Endothelial cell (in vitro differentiated cells): Measurements from ENCODE around the gene MRPL53. TPM values are rescaled to one million over a fixed set of nuclear protein-coding genes. Genes with fewer than 3 reads are reported as not detected.

ENCODE experiments used
- DNase-seq: peaks from one replicate; pipeline ENCODE4 v3.0.0; 2021; ENCODE audit warnings: low spot score
- H3K27ac Mint-ChIP-seq: one replicate; pipeline ENCODE4 v1.8.0; 2021; ENCODE audit warnings: mixed read lengths, inconsistent platforms; ENCODE audit not compliant: unreplicated experiment
- H3K27me3 Mint-ChIP-seq: one replicate; pipeline ENCODE4 v1.8.0; 2021; ENCODE audit warnings: mild to moderate bottlenecking, moderate library complexity, mixed read lengths, inconsistent platforms; ENCODE audit not compliant: unreplicated experiment
- H3K36me3 Mint-ChIP-seq: one replicate; pipeline ENCODE4 v1.8.0; 2021; ENCODE audit warnings: mild to moderate bottlenecking, low read depth, mixed read lengths, inconsistent platforms; ENCODE audit not compliant: unreplicated experiment
- H3K4me1 Mint-ChIP-seq: one replicate; pipeline ENCODE4 v1.8.0; 2021; ENCODE audit warnings: mild to moderate bottlenecking, mixed read lengths, inconsistent platforms; ENCODE audit not compliant: unreplicated experiment
- H3K4me3 Mint-ChIP-seq: one replicate; pipeline ENCODE4 v1.8.0; 2021; ENCODE audit warnings: mild to moderate bottlenecking, mixed read lengths, inconsistent platforms; ENCODE audit not compliant: unreplicated experiment
- H3K9me3 Mint-ChIP-seq: one replicate; pipeline ENCODE4 v1.8.0; 2021; ENCODE audit warnings: mixed read lengths, inconsistent platforms; ENCODE audit not compliant: unreplicated experiment
- CTCF ChIP-seq: fragments of 200-600 bp; sonication (generic); IDR thresholded peaks from one replicate; pipeline ENCODE4 v1.5.0; 2021; ENCODE audit warnings: antibody characterized with exemption; ENCODE audit not compliant: unreplicated experiment
- long read RNA-seq: library from polyadenylated mRNA; unstranded; transcript quantifications from one replicate; pipeline ENCODE4 v2.0.0, GENCODE V29; 2020; ENCODE audit not compliant: unreplicated experiment
- total RNA-seq: library from RNA; stranded (reverse); fragmentation: NEBNext Ultra II Directional; extraction: Animal tissue kit (Norgen Biotek cat#: 25700); gene quantifications from one replicate; pipeline ENCODE4 v1.2.1, GENCODE V29; 2021; ENCODE audit not compliant: unreplicated experiment

Gene MRPL53
- total RNA-seq = 59.0 TPM
- long read RNA-seq, transcript MRPL53-201 (3 exons, 1,162 nt) = major isoform, 28 of 32 reads
- long read RNA-seq, partial matches to known transcripts = 0 of 32 reads
- long read RNA-seq, other reads (novel, unspliced or antisense) = 2 of 32 reads

- Mint-ChIP-seq H3K36me3 (peaks cover 25% of the 10 kb centered on the region), H3K9me3 (no peaks in the 10 kb centered on the region), H3K4me3 (peak within 1 kb of the TSS; percentile 95), H3K27me3 (peaks cover 8% of the 10 kb centered on the region), H3K4me1 (peaks cover 13% of the 10 kb centered on the region), H3K27ac (peak within 1 kb of the TSS; percentile 97)
- DNase-seq = peak; percentile 91
- TF ChIP-seq CTCF = no peak
Measured at GRCh38 chr2:74472086-74472944, at the start of gene MRPL53. MRPL53 (minus strand) TSS chr2:74472680; CDS start chr2:74472660, 20 bp downstream.

- Mint-ChIP-seq H3K4me1 (peaks cover 15% of the 10 kb centered on the region), H3K36me3 (peaks cover 16% of the 10 kb centered on the region), H3K4me3 (peak overlapping the region; percentile 62), H3K27me3 (peaks cover 40% of the 10 kb centered on the region), H3K27ac (no peak overlapping the region), H3K9me3 (peaks cover 5% of the 10 kb centered on the region)
- no peak for DNase-seq
- no peak for TF ChIP-seq CTCF
Measured at GRCh38 chr2:74516650-74517049, 44.2 kb upstream of the MRPL53 start.

GRCh38 chr2:74515981-74516633 lies 43.6 kb upstream of the MRPL53 start:
- peaks cover 41% of the 10 kb centered on the region for H3K27me3 Mint-ChIP-seq
- H3K9me3 Mint-ChIP-seq = peaks cover 5% of the 10 kb centered on the region
- DNase-seq = peak; percentile 74
- peak overlapping the region; percentile 62 for H3K4me3 Mint-ChIP-seq
- no peak for TF ChIP-seq CTCF
- peaks cover 15% of the 10 kb centered on the region for H3K4me1 Mint-ChIP-seq
- H3K27ac Mint-ChIP-seq = no peak overlapping the region
- peaks cover 16% of the 10 kb centered on the region for H3K36me3 Mint-ChIP-seq

- peaks cover 16% of the 10 kb centered on the region for H3K36me3 Mint-ChIP-seq
- H3K27me3 Mint-ChIP-seq = peaks cover 46% of the 10 kb centered on the region
- H3K4me1 Mint-ChIP-seq = peaks cover 18% of the 10 kb centered on the region
- peaks cover 5% of the 10 kb centered on the region for H3K9me3 Mint-ChIP-seq
- no peak overlapping the region for H3K27ac Mint-ChIP-seq
- no peak for TF ChIP-seq CTCF
- no peak for DNase-seq
- no peak overlapping the region for H3K4me3 Mint-ChIP-seq
Measured at GRCh38 chr2:74515271-74515980, 42.9 kb upstream of the MRPL53 start.
